GM06990 (cell line): Measurements from ENCODE around the gene ABAT.

ENCODE experiments used
- DNase-seq: peaks from one replicate; pipeline ENCODE4 v3.0.0-alpha.2; 2011; ENCODE audit not compliant: insufficient read length; ENCODE audit errors: extremely low read depth
- H3K27me3 ChIP-seq: replicated peaks from 2 replicates; pipeline ENCODE4 v1.6.0; 2011; ENCODE audit warnings: low read length; ENCODE audit not compliant: control insufficient read depth, insufficient read depth
- H3K36me3 ChIP-seq: 2 replicates; pipeline ENCODE4 v1.5.1; 2011; ENCODE audit warnings: low read length; ENCODE audit not compliant: control insufficient read depth, insufficient read depth
- H3K4me3 ChIP-seq: replicated peaks from 2 replicates; pipeline ENCODE4 v1.5.1; 2011; ENCODE audit warnings: low read depth, mild to moderate bottlenecking, control low read depth, low read length
- TF ChIP-seq, protein P1 (sequence below): IDR thresholded peaks from 2 replicates; pipeline ENCODE4 v1.5.1; 2011; ENCODE audit warnings: low read length, control low read depth, mild to moderate bottlenecking, inconsistent platforms; ENCODE audit not compliant: insufficient read depth, poor library complexity, severe bottlenecking

Gene ABAT

DNA sequence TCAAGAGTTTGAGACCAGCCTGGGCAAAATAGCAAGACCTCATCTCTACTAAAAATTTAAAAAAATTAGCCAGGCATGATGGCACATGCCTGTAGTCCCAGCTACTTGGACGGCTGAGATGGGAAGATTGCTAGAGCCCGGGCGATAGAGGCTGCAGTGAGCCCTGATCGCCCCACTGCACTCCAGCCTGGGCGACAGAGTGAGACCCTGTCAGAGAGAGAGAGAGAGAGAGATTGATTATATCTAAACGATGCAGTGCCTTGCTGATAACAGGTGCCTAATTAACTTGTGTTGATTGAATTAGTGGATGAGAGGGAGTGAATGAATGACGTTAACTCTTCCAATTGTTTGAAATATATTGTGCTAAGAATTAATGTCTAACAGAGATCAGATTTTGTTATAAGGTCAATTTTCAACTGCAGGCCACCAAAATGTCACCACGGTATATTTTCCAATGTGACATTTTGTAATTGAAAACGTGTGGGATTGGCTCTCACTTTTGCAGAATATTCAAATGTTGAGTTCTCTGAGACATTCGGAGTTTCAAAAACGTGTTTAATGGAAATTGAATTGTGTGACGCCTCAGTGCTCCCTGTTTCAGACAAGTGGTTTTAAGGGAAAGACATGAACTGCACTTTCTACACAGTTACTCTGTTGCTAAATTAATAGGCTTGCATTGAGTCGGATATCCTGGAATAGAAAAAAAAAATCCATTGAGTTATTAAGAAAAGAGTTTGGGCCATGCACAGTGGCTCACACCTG, 53.6 kb downstream of the ABAT start:
- H3K4me3 ChIP-seq: no peak overlapping the region
- no peaks in the 10 kb centered on the region; the same call in 1 of the 2 replicates for H3K27me3 ChIP-seq
- TF ChIP-seq, protein P1, sequence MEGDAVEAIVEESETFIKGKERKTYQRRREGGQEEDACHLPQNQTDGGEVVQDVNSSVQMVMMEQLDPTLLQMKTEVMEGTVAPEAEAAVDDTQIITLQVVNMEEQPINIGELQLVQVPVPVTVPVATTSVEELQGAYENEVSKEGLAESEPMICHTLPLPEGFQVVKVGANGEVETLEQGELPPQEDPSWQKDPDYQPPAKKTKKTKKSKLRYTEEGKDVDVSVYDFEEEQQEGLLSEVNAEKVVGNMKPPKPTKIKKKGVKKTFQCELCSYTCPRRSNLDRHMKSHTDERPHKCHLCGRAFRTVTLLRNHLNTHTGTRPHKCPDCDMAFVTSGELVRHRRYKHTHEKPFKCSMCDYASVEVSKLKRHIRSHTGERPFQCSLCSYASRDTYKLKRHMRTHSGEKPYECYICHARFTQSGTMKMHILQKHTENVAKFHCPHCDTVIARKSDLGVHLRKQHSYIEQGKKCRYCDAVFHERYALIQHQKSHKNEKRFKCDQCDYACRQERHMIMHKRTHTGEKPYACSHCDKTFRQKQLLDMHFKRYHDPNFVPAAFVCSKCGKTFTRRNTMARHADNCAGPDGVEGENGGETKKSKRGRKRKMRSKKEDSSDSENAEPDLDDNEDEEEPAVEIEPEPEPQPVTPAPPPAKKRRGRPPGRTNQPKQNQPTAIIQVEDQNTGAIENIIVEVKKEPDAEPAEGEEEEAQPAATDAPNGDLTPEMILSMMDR: no peak
- no peak for DNase-seq
- no peaks in the 10 kb centered on the region for H3K36me3 ChIP-seq

DNA sequence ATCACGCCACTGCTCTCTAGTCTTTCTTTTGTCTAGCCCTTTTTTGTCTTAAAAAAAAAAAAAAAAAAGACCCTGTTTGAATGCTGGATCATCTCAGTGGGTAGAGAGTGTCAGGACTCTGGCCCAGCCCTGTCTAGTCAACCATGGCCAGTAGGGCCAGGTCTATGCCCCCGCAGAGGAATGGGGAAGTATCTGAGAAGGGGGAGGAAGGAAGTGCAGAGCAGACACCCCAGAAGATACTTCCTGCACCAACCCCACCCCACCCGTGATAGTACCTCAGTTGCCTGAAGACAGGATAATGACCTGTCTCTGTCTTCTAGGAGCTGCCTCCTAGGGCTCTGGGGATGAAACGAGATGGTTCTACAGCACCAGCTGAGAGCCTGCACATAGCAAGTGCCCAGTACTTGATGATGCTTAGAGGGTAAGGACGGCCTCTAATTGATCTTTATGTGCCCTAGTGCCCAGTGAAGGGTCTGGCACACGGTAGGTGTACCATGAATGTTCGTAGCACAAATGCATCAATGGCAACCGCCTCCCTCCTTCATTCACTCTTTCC, 55.4 kb downstream of the ABAT start:
- TF ChIP-seq, protein P1: no peak
- DNase-seq: no peak
- Histone ChIP-seq H3K36me3 (no peaks in the 10 kb centered on the region), H3K4me3 (no peak overlapping the region), H3K27me3 (no peaks in the 10 kb centered on the region; the same call in 1 of the 2 replicates)

DNA sequence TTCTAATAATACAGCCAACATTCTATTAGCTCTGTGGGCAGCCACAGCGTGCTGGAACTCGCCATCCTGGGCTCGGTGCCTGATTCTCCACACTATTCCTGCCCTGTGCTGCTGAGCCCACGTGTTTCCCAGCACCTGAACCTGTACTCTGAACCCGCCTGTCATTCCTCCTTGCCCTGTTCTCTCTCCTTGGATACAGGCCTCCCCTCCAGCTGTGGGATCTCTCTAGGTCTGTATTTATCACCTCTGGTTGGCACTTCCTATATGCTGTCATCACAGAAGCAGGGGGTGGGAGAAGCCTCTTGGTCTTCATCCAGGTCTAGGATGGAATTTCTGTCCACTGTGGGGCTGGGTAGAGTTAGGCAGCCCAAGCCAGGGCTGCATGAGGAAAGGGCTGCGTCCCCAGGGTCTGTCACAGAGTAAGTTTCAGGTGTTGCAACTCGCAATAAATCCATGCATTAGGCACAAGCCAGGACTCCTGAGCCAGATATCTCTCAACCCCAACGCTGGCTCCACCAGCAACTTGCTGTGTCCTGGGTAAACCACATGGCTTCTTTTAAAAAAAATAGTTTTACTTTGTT, 56.0 kb downstream of the ABAT start:
- no peaks in the 10 kb centered on the region for H3K36me3 ChIP-seq
- DNase-seq: no peak
- no peaks in the 10 kb centered on the region; the same call in 1 of the 2 replicates for H3K27me3 ChIP-seq
- TF ChIP-seq, protein P1: no peak
- no peak overlapping the region for H3K4me3 ChIP-seq

DNA sequence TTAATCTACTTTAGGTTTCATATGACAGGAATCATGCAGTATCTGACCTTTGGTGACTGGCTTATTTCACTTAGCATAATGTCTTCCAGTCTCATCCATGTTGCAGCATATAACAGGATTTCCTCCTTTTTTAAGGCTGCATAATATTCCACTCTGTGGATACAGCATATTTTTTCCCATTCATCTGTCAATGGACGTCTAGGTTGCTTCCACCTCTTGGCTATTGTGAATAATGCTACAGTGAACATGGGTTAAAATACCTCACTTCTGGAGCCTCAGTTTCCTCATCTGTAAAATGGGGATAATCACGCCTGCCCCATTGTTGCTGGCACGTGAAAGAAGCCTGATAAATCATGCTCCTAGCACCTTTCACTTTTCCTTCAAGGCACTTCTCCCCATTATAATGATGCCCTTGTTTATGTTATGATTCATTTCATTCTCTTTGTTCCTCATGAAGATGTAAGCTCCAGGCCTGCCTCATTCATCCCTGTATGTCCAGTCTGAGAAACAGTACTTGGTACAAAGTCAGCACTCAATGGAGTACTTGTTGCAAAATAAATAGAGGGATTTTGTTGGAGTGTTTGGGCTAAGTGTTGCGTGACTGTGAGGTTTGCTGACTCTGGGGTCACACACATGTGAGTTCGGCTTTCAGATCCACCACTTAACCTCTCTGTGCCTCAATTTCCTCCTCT, 59.6 kb downstream of the ABAT start:
- TF ChIP-seq, protein P1: no peak
- no peak for DNase-seq
- Histone ChIP-seq H3K4me3 (no peak overlapping the region), H3K36me3 (no peaks in the 10 kb centered on the region), H3K27me3 (no peaks in the 10 kb centered on the region)

DNA sequence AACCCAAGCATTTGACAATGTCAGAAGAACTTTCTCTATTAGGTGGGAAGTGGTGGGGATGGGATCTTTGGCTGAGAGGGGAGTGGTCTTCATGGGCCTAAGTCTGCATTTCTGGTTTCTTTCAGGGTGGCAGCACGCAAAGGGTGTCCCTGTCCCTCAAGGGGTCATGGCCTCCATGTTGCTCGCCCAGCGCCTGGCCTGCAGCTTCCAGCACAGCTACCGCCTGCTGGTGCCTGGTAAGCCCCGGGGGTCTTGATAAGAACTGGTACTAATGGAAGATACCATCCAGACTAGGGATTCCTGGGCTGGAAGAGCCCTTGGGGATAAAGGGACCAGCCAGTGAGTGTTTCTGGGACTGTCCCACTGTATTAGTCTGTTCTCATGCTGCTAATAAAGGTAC, 61.2 kb downstream of the ABAT start:
- Histone ChIP-seq H3K4me3 (no peak overlapping the region), H3K27me3 (no peaks in the 10 kb centered on the region), H3K36me3 (no peaks in the 10 kb centered on the region)
- TF ChIP-seq, protein P1: no peak
- DNase-seq: no peak
